Measurements from ENCODE around the gene HDAC4. TPM values are rescaled to one million over a fixed set of nuclear protein-coding genes. Genes with fewer than 3 reads are reported as not detected.
A peak's percentile ranks its signal among the peaks of the same experiment; 100 is the strongest.

HDAC4 gene
- total RNA-seq, 4 donors from 2014 or later, result 68.0 to 123 (median 86.5) TPM

- no peak overlapping the region for H3K27ac ChIP-seq
- H3K27me3 ChIP-seq, result no peaks in the 10 kb centered on the region
- TF ChIP-seq POLR2A (IDR thresholded peaks at IDR 0.05), result no peak
- no peak for TF ChIP-seq EP300 (IDR thresholded peaks at IDR 0.05)
- no peak for TF ChIP-seq CTCF (IDR thresholded peaks at IDR 0.05)
- H3K4me3 ChIP-seq, result no peak overlapping the region
- peaks cover 0 to 6% (median 6%) of the 10 kb centered on the region in 4 donors for H3K4me1 ChIP-seq
- WGBS, 2 donors, result 93 to 95% methylated on average over 11 of the region's 11 CpGs
- peaks cover 0 to 18% (median 0%) of the 10 kb centered on the region in 4 donors for H3K9me3 ChIP-seq
- DNase-seq (ENCODE audit: low spot score in 2 of 2), result no peak
- no peaks in the 10 kb centered on the region for H3K36me3 ChIP-seq
These were observed 5.6 kb upstream of the HDAC4 start for GRCh38 chr2:239406316-239406995.

DNA sequence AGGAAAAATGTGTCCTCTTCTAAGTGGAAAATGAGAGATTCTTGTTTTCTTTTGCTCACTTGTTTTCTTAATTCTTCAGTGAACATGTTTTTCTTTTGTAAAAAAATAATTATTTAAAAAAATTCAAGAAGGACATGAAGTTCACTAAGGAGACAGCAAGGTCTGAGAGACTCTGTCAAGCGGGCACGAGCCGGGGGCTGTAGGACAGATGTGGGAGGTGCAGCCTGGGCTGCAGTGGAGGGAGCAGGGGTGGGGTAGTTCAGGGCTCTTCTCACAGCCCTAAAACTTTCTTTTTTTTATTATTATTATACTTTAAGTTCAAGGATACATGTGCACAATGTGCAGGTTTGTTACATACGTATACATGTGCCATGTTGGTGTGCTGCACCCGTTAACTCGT, 4.3 kb upstream of the HDAC4 start:
- WGBS, 2 donors, result 84 to 85% methylated on average over 6 of the region's 6 CpGs
- DNase-seq (ENCODE audit: low spot score in 2 of 2), result no peak
- Histone ChIP-seq H3K4me3 (no peak overlapping the region), H3K27me3 (no peaks in the 10 kb centered on the region), H3K9me3 (peaks cover 0 to 11% (median 0%) of the 10 kb centered on the region in 4 donors), H3K27ac (no peak overlapping the region), H3K4me1 (peaks cover 0 to 6% (median 6%) of the 10 kb centered on the region in 4 donors), H3K36me3 (no peaks in the 10 kb centered on the region)
- TF ChIP-seq POLR2A (IDR thresholded peaks at IDR 0.05), result no peak
- TF ChIP-seq CTCF (IDR thresholded peaks at IDR 0.05), result no peak
- TF ChIP-seq EP300 (IDR thresholded peaks at IDR 0.05), result no peak

DNA sequence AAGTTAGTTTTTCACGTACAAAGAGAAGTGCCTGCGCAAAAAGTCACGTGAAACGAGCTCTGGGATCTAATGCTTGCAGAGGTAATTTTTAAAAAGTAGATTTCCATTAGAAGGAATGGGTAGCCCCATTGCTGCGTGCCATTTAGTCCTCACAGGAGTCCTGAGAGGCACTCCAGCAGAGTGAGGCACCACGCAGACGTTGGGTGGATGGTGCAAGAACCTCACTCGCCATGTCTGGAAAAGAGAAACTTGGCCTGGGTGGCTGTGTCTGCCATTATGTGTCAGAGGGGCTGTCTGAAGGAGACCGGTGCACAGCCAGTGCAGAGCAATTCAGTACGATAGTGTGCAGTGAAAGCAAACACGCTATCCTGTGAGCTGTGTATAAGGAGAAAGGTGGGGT, 1.8 kb upstream of the HDAC4 start:
- Histone ChIP-seq H3K4me3 (peak overlapping the region in 2 of 4 donors; percentile 74 to 81), H3K27ac (no peak overlapping the region), H3K27me3 (no peaks in the 10 kb centered on the region), H3K36me3 (no peaks in the 10 kb centered on the region), H3K4me1 (peaks cover 0 to 28% (median 15%) of the 10 kb centered on the region in 4 donors), H3K9me3 (no peaks in the 10 kb centered on the region)
- no peak for DNase-seq (ENCODE audit: low spot score in 2 of 2)
- TF ChIP-seq EP300 (IDR thresholded peaks at IDR 0.05) (no peak), CTCF (IDR thresholded peaks at IDR 0.05) (no peak), POLR2A (IDR thresholded peaks at IDR 0.05) (no peak)
- WGBS, 2 donors, result 96 to 97% methylated on average over 11 of the region's 11 CpGs

- Histone ChIP-seq H3K36me3 (no peaks in the 10 kb centered on the region), H3K9me3 (no peaks in the 10 kb centered on the region), H3K4me1 (peaks cover 0 to 31% (median 15%) of the 10 kb centered on the region in 4 donors), H3K27me3 (no peaks in the 10 kb centered on the region), H3K27ac (peak overlapping the region; percentile 96 to 98 (median 98)), H3K4me3 (peak overlapping the region; percentile 72 to 84 (median 78))
- WGBS, 2 donors, result 0 to 1% methylated on average over 25 to 26 of the region's 33 CpGs
- TF ChIP-seq EP300 (IDR thresholded peaks at IDR 0.05), result no peak
- no peak for TF ChIP-seq CTCF (IDR thresholded peaks at IDR 0.05)
- TF ChIP-seq POLR2A (IDR thresholded peaks at IDR 0.05), result no peak
- no peak for DNase-seq (ENCODE audit: low spot score in 2 of 2)
These were observed 1.0 kb upstream of the HDAC4 start for GRCh38 chr2:239401881-239402233.

- no peaks in the 10 kb centered on the region for H3K9me3 ChIP-seq
- H3K27me3 ChIP-seq, result no peaks in the 10 kb centered on the region
- H3K4me1 ChIP-seq, result peaks cover 0 to 31% (median 15%) of the 10 kb centered on the region in 4 donors
- 0% methylated on average over 32 to 34 of the region's 90 CpGs for WGBS, 2 donors
- H3K4me3 ChIP-seq, result peak overlapping the region; percentile 72 to 84 (median 78)
- no peaks in the 10 kb centered on the region for H3K36me3 ChIP-seq
- peak overlapping the region; percentile 96 to 98 (median 98) for H3K27ac ChIP-seq
- TF ChIP-seq CTCF (IDR thresholded peaks at IDR 0.05) (peak in 2 of 5 experiments; percentile 56 to 66), POLR2A (IDR thresholded peaks at IDR 0.05) (peak; percentile 97 to 100), EP300 (IDR thresholded peaks at IDR 0.05) (peak; percentile 79 to 99)
- DNase-seq (ENCODE audit: low spot score in 2 of 2), result peak; percentile 97 to 99
These were observed 454 bp upstream of the HDAC4 start for GRCh38 chr2:239401067-239401880.

All from tibial nerve (tissue), 4 donors.